Gastroesophageal sphincter (tissue), 3 donors: ENCODE results near the gene DPEP3.

Experiments used
- EP300 ChIP-seq: sonication (generic); formaldehyde crosslinking; IDR thresholded peaks from one replicate; pipeline ENCODE4 v1.6.1; 2017; ENCODE audit warnings: antibody characterized with exemption, mild to moderate bottlenecking
- POLR2A ChIP-seq, 2 donors: fragments of 450-650 bp; IDR thresholded peaks; one replicate each; pipeline ENCODE4 v1.6.1; 2017; ENCODE audit warnings: antibody characterized with exemption in 2 of 2, mild to moderate bottlenecking in 2 of 2, moderate library complexity in 1 of 2
- POLR2AphosphoS5 ChIP-seq: sonication (generic); formaldehyde crosslinking; IDR thresholded peaks from one replicate; pipeline ENCODE4 v1.6.1; 2017; ENCODE audit warnings: antibody characterized with exemption
- TF ChIP-seq, protein P1 (sequence below), 4 experiments: fragments of 200-600 bp in 2 of 4; fragments of 450-650 bp in 2 of 4; sonication (generic) in 1 of 4; IDR thresholded peaks; one replicate each; pipeline ENCODE4 v1.5.1; 2017 to 2019; ENCODE audit warnings: antibody characterized with exemption in 4 of 4, mild to moderate bottlenecking in 2 of 4, moderate library complexity in 2 of 4

- TF ChIP-seq, protein P1, sequence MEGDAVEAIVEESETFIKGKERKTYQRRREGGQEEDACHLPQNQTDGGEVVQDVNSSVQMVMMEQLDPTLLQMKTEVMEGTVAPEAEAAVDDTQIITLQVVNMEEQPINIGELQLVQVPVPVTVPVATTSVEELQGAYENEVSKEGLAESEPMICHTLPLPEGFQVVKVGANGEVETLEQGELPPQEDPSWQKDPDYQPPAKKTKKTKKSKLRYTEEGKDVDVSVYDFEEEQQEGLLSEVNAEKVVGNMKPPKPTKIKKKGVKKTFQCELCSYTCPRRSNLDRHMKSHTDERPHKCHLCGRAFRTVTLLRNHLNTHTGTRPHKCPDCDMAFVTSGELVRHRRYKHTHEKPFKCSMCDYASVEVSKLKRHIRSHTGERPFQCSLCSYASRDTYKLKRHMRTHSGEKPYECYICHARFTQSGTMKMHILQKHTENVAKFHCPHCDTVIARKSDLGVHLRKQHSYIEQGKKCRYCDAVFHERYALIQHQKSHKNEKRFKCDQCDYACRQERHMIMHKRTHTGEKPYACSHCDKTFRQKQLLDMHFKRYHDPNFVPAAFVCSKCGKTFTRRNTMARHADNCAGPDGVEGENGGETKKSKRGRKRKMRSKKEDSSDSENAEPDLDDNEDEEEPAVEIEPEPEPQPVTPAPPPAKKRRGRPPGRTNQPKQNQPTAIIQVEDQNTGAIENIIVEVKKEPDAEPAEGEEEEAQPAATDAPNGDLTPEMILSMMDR (IDR thresholded peaks at IDR 0.05), result no peak
- no peak for TF ChIP-seq POLR2AphosphoS5
- TF ChIP-seq POLR2A (IDR thresholded peaks at IDR 0.05), result no peak
- TF ChIP-seq EP300, result no peak
Observed at GRCh38 chr16:67967958-67968399, 12.3 kb downstream of the DPEP3 start.
